HG02763 (cell line): Measurements from ENCODE around the gene TYSND1.
"Not testable (repeated sequence)": the region's sequence is repeated elsewhere in the genome, so short reads cannot be mapped to it uniquely, and the experiment has no call there.

Source experiments
- ATAC-seq: cut with Tn5 transposase; IDR thresholded peaks from one replicate; pipeline ENCODE4 v1.9.1; 2021; ENCODE audit warnings: mild to moderate bottlenecking, moderate library complexity; ENCODE audit not compliant: unreplicated experiment

Gene TYSND1

GRCh38 chr10:70164163-70164562, 17.7 kb upstream of the TYSND1 start:
- ATAC-seq = no peak

GRCh38 chr10:70163448-70163847, 16.9 kb upstream of the TYSND1 start:
- ATAC-seq = no peak

DNA sequence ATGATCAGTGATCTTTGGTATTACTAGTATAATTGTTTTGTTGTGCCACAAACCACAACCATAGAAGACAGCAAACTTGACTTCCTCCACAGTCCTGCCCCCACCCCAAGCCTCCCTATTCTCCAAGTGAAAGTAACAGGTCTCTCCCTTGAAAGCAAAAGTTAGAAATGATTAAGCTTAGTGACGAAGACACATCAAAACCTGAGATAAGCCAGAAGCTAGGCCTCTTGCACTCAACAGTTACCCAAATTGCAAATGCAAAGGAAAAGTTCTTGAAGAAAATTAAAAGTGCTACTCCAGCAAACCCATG, 16.3 kb upstream of the TYSND1 start:
- ATAC-seq = peak; percentile 58

GRCh38 chr10:70162151-70162891, 15.8 kb upstream of the TYSND1 start:
- ATAC-seq = peak; percentile 10

GRCh38 chr10:70160798-70161197, 14.3 kb upstream of the TYSND1 start:
- no peak for ATAC-seq

- not testable (repeated sequence) for ATAC-seq
Observed at GRCh38 chr10:70159366-70159765, 12.9 kb upstream of the TYSND1 start.

- ATAC-seq = no peak
Observed at GRCh38 chr10:70158113-70158512, 11.6 kb upstream of the TYSND1 start.

DNA sequence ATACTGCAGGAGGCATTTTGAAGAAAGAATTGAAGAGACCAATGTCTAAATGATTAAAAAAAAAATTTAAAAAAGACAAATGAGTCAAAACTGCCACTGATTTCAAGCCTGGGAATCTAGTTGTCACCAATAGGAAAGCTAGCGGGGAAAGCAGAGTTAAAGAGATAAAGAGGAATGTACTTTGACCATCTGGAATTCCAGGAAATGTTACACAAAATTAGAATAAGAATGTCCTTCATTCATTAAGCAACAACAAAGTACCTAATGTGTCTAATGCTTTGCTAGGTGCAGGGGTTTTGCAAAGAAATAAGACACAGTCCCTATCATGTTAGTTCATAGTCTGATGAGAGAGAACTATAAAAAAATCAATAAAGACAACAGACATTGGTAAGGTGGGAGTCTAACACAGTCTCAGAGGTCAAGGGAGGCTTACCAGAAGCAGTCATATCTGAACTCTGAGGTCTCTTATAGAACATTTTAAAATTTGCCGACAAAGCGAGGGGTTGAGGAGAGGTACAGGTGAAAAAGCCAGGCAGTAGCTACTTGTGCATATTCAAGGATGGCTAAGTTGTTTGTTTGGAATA, 8.8 kb upstream of the TYSND1 start:
- ATAC-seq = no peak

DNA sequence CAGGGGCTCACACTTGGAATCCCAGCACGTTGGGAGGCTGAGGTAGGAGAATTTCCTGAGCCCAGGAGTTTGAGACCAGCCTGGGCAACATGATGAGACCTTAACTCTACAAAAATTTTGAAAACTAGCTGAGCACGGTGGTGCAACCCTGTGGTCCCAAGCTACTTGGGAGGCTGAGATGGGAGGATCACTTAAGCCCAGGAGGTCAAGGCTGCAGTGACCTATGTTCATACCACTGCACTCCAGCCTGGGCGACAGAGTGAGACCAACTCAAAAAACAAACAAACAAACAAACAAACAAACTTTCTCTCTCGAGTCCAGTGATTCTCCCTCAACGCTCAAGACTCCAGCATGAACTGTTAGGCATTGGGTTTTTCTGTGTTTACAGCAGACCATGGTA, 2.0 kb upstream of the TYSND1 start:
- ATAC-seq = no peak

GRCh38 chr10:70147259-70147625, 742 bp upstream of the TYSND1 start:
- no peak for ATAC-seq

DNA sequence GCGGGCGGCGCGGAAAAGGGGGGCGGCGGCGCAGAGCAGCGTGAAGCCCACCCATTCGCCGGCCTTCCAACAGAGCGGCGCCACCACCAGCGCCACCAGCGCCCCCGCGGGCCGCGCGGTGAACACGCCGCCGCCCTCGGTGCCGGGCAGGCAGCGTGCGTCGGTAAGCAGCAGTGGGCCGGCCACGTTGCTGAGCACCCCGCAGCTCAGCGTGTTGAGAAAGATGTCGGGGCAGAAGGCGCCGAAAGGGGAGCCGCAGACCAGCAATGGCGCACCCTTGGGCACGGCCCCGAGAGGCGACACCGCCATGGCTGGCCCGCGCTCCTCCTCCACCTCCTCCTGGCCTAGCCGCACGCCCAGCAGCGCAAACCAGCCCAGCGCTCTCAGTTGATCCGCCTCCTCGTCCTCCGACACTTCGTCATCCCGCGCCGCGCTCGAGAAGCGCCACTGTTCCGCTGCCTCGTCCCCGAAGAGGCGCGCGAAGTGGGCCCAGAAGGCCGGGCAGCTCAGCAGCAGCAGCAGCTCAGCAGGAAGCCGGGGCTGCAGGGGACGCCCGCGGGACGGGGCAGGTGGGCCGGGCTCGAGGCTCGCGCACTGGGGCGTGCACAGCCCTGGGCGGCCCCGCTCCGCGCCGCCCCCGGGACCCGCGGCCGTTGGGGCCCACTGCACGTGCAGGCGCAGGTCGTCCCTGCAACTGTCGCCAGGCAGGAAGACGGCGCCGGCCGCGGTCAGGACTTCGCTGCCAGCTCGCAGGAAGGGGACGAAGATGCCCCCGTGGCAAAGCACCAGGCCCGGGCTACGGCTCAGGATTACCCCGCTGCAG, 623 bp downstream of the TYSND1 start:
- peak; percentile 45 for ATAC-seq

DNA sequence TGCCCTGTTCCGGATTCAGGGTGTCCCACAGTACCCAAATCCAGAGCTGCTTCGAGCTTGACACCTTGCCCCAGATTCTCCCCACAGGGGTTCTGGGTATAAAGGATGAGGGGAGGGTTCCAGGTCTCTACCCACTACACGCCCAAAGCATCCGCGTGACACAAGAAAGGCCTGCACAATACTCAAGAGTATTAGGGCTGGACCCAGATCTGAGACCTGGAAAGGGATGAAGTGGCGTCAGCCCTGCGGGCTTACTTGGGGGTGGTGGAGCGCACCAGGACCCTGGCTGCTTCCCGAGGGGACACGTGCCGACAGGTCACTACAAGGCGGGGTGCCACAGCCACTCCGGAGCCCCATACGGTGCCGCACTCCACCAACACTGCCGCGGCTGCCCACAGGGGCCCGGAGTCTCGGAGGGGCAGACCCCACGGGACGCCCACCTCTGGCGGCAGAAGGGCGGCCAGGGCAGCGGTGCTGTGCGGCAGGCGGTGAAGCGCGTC, 1.3 kb downstream of the TYSND1 start:
- peak; percentile 4 for ATAC-seq

GRCh38 chr10:70144372-70145110, 2.0 kb downstream of the TYSND1 start:
- no peak for ATAC-seq

DNA sequence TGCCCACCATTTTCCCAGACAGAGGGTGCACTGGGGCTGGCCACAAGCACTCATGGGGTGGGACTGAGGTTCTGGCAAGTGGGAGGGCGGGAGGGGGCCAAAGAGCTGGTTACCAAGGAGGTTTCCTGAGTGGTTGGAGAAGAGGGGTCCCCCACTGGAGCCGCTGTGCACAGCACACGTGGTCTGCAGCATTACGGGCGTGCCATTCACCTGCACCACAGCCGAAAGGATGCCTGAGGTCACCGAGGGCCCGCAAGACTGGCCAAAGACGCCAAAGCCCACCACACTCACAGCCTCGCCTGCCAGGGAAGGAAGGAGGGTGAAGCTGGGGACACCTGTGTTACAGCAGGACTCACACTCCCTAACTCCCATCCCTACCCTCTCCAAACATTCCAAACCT, 3.9 kb downstream of the TYSND1 start:
- no peak for ATAC-seq

DNA sequence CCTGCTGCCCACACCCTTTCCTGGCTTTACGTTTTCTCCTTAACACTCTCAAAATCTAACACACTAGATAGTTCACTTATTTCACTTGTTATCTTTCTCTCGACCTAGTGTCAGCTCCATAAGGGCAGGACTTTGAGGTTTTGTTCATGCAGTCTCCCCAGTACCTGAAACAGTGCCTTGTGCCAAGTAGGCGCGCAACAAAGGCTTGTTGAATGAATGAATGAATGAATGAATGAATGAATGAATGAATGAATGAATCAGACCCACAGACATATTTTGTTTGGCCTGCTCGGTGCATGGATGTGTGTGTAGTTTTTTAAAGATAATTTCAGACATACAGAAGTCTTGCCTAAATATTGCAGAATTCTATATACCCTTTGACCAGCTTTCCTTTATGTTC, 6.2 kb downstream of the TYSND1 start:
- ATAC-seq = no peak

DNA sequence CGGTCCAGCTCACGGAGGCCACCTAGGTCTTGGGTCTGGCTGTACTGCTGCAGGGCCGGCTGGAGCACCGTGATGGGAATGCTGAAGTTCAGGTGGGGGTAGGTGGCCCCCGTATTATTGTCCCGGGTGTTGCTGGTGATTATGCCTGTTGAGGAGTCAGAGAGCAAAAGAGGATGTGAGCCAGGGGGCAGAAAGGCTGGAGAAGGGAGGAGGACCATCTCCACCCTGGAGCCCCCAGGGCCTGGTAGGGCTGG, 6.6 kb downstream of the TYSND1 start:
- no peak for ATAC-seq

GRCh38 chr10:70139151-70139996, 7.1 kb downstream of the TYSND1 start:
- no peak for ATAC-seq

DNA sequence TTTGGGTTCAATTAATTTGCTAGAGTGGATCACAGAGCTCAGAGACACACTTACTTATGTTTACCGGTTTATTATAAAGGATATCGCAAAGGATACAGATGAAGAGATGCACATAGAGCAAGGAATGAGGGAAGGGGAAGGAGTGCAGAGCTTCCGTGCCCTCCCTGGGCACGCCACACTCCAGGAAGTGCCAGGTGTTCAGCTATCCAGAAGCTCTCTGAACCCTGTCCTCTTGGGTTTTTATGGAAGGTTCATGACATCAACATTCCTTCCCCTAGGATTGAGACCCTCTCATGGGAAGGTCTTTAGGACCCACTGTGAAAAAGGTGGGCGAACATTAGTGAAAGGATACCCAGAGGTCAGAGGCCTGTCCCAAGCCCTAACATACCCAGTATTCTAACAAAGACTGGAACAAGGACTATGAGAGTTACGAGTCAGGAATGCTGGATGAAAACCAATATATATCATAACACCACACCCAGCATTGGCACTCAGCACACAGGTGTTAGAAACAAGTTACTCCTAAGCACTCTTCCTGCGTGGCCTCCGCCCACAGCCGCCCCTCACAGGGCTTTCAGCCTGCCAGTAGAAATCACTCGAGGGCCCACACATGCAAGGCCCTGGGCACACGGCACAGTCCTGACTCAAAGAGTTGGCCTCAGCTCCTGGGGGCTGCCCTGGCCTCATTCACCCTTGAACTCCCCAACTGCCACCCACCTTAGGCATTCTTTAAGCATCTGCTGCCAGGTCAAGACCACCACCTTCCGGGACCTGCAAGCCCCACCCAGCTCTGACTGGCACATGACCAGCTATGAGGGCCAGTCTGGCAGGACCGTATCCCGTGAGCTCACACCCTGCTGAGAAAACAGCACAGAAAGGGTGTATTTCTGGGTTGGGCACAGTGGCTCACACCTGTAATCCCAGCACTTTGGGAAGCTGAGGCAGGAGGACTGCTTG, 8.3 kb downstream of the TYSND1 start:
- no peak for ATAC-seq

- no peak for ATAC-seq
Observed at GRCh38 chr10:70137135-70137534, 9.4 kb downstream of the TYSND1 start.

- no peak for ATAC-seq
Observed at GRCh38 chr10:70135684-70136083, 10.8 kb downstream of the TYSND1 start.
